T-helper 9 cell (primary cell): ENCODE results near the gene RPL10.

Source experiments
- DNase-seq: peaks from one replicate; pipeline ENCODE4 v3.0.0-alpha.2; 2020

Gene RPL10

DNA sequence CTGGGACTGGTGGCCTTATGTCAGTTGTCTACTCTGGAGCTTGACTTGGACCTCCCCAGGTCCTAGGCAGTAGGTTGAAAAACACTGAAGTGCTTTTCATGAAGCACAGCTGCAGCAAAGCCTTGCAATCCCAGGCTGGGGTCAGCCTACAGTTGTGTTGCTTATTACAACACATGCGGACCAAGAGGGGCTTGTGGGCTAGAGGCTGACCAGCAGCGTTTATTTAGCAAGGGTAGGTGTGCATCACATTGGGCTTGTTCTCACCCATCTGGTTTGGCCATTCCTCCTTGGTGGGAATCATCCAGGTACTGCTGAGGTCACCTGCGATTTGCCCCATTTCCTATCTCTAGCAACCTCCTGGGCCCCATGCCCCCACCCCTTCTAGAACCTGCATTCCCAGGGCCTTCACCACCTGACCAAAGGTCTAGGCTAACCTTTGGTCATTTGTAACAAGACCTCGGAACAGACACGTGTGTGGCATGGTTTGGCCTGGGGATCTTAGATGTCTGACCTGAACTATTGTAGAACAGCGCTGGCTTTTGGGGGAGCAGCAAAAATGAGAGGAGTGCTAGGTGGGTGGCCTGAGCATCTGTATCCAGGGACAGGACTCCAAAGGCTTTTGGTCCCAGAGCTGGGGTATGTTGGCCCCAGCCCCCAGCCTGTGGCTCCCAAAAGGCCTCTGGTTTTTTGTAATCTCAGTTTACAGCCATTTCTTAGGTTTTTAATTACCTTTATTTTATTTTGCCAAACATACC is 3.0 kb downstream of the RPL10 start:
- no peak for DNase-seq

DNA sequence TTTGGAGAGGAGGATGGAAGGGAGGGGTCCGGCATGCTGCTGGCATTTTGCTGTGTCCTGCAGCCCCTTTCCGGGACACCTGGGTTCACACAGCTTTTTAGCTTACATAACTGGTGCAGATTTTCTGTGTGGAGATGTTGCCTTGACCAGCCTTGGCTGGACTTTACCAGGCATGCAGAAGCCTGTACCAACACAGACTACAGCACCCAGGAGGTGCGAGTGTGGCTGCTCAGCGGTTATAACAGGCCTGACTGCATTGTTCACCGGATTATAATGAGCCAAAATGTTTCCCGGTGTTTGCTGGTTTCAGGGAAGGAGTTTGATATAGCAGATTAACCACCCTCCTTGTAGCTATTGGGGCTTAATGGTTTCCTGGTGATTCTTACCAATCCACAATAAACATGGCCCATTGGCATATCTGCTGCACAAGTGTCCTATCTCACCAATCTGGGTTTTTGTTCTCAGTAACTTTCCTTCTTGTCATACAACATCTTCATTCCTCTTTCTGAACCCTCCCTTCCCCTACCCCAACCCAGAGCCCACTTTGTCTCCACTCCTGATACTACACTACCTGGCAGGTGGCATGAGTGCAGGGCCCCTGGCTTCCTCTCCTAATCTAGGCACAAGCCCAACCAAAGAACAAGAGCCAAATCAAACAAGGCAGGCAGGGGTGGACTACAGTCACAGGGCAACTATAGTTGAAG is 3.9 kb downstream of the RPL10 start:
- DNase-seq, result no peak

DNA sequence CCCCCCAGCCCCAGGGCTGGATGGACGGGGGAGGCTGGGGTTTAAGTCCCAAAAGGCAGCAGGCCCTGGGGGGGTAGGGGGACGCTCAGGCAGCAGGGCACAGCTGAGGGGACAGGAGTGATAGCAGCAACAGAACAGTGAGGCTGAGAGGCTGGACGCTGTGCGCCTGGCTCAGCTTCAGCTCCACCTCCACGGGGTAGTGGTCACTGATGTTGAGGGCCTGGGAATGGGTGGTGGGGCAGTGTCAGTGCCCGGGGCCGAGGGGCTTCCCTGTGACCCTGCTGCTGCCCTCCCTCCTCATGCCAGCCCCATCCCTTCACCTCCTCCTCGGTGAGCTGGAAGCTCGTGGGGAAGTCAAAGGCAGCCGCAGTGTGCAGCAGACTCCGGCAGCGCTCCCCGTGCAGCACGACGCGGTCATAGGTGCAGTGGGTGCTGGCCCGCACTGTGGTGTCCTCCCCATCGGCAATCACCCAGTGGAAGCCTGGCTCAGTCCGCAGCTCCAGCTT is 4.5 kb downstream of the RPL10 start:
- no peak for DNase-seq

DNA sequence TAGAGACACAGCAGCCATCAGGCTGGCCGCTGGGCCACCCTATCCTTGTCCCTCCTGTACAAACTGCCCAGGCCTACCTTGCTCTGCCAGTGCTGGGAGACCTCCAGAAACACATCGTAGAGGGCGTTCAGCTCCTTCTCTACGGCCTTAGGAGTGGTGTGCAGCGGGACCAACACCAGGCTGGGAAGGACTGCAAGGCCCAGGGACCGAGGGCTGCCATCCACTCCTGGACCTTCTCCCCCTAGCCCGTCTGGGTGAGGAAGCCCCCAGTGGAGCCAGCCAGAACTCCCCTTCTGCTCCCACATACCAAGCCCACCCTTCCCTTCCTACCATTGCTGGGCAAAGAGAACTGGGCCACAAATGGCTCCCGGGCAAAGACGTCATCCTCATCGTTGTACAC is 5.0 kb downstream of the RPL10 start:
- DNase-seq, result no peak

DNA sequence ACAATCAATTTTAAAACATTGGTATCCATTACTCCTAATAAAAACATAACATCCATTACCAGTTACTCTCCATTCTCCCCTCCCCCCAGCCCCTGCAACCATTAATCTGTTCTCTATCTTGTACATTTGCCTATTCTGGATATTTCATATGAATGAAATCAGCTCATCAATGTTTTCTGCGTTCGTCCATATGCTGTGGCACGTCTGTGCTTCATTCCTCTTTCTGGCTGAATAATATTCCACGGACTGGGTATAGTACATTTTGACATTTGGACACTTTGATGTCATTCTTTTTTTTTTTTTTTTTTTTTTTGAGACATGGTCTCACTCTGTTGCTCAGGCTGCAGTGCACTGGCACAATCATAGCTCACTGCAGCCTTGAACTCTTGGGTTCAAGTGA is 5.7 kb downstream of the RPL10 start:
- no peak for DNase-seq

DNA sequence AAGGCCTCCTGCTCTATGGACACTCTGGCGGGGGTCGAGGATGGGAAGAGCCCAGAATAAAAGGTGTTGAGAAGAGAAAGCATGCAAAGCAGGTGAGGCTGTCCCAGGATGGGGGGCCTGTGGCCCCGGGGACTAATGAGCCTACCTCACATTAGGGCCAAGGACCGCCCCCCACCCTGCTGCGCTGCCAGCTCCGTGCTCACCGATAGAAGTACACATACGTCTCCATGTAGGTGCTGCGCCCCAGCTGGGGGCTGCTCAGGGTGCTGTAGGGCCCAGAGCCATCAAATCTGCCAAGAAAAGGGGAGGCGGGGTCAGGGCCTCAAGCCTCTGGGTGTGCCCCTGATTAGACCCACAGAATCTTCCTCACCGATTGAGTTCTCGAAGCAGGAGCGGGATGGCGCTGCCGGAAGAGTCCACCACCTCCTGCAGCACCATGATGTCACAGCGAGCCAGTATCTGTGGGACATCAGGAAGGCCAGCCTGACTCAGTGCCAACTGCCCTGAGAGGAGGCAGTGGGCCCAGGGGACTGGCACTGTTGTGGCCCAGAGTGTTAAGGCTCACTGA is 6.5 kb downstream of the RPL10 start:
- no peak for DNase-seq

DNA sequence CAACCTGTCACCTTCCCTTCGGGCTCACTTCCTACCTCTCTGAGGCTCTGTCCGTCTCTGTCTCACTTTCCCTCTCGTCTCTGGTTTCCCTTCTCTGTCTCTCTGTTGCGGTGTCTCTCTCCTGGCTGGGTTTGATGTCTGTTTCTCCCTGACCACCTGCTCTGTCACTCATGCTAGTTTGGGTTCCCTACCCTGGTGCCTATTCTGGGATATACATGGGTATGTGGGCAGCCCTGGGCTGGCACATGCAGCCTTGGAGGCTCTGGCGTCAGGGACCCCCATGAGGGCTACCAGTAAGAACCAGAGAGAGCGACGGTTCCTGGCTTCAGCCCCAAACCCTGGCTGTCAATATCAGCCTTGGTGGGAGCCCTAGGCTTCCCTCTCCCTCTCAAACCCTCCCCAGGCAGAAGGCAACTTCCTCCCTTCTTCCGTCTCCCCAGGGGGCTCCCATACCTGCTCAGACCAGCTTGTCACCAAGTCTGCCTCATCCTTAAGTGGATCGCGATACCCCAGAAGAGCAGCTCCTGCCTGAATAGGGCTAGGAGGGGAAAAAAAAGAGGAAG is 10.6 kb downstream of the RPL10 start:
- no peak for DNase-seq

DNA sequence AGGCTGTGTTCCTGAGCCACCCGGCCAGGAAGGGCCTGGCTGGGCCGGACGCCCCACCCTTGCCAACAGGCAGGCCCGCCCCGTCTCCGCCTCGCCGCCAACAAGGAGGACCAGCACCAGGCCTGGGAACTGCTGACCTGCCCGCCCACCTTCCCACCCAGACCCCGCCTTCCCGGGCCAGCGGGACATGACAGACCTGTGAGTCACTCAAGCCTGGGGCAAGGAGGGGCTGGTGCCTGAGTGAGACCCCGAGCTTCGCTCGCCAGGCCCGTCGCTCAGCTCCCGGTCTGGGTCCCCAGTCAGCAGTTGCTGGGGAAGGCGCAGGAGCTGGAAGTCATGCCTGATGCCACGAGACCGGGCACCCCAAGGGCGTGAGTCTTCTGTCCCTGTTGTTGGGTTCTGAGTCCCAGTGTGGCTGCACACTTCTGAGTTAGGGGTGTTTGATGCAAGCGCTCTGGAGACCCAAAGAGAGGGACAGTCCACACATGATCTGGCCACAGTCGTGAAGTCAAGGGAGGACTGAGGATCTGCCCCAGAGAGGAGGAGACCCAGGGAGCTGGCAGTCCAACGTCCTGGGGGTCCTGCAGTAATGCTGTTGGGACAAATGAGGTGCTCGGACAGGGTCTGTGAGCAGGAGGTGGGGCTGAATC is 11.2 kb downstream of the RPL10 start, which contains the start of gene DNASE1L1:
Gene DNASE1L1 (minus strand): TSS at position 33 of the 650 bp plus-strand sequence. CDS start 3,686 bp downstream, outside the sequence.
- DNase-seq, result no peak

DNA sequence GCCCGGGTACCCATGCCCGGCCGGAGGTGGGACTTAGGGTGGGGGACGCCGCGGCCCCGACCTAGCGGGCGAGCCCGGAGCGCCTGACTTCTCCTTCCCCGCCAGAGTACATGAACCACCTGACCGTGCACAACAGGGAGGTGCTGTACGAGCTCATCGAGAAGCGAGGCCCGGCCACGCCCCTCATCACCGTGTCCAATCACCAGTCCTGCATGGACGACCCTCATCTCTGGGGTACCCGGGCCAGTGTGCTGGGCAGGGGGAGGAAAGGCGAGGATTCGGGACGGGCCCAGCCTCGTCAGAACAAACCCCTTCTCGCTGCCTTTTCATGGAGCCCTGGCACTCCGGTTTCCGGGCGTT is 13.8 kb downstream of the RPL10 start:
- peak; percentile 21 for DNase-seq

DNA sequence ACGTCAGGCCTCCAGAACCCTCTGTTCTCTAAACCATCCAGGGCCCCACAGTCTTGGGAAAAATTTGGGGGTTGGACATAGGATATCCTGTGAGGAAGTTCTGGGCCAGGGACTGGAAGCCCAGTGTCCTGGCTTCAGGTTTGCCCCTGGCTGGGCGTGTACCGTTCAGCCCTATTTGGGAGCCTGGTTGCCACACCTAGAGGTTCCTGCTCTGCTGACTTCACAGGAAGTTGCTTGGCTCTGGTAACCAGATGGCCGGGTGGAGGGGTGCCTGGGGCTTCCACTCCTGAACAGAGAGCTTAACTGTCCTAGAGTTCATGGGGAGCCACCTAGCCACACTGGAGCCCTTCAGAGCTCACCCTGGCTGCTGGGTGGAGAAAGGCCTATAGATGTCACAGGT is 14.3 kb downstream of the RPL10 start:
- no peak for DNase-seq

DNA sequence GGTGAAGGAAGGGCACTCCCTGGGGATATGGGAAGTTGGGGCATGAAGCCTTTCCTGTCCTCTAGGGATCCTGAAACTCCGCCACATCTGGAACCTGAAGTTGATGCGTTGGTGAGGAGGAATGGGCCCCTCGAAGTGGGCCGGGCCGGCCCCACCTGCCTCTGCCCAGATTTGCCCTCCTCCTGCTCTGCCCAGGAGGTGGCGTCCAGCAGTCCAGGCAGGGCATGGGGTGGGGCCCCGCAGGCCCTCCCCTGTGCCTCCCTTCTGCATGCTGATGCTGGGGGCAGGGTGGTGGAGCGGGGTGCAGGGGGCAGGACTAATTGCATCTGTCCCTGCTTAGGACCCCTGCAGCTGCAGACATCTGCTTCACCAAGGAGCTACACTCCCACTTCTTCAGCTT is 15.0 kb downstream of the RPL10 start:
- DNase-seq, result no peak

DNA sequence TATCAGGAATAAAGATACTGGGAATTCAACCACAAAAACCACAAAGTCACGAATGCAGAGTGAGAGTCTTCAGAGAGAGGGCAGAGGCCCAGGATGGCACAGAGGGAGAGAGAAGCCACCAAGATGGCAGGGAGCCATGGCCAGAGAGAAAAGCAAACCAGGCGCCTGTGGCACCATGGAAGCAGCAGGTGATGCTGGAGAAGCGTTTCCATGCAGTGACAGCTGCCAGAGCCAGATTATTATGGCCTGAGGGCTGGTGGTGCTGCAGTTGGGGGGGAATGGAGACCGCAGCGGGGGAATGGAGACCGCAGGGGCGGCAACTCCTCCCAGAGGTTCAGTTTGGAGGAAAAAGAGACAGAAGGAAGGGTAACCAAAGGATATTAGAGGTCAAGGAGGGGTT is 19.0 kb downstream of the RPL10 start:
- no peak for DNase-seq

DNA sequence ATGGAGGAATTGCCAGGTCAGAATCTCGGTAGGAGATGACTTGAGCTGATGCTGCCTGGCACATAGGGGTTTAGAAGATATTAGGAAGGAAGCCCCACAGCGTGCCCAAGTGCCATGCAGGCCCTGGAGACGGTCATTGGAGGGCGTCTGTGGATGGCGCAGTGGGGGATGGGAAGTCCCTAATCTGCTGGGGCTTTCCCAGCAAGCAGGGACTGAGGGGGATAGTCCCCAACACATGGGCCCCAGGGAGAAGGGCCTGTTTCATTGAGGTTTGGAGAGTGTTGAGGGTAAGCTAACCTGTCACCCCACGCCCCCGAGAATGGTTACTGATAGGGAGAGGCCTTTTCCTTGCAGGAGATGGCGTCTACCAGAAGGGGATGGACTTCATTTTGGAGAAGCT is 21.0 kb downstream of the RPL10 start:
- no peak for DNase-seq

DNA sequence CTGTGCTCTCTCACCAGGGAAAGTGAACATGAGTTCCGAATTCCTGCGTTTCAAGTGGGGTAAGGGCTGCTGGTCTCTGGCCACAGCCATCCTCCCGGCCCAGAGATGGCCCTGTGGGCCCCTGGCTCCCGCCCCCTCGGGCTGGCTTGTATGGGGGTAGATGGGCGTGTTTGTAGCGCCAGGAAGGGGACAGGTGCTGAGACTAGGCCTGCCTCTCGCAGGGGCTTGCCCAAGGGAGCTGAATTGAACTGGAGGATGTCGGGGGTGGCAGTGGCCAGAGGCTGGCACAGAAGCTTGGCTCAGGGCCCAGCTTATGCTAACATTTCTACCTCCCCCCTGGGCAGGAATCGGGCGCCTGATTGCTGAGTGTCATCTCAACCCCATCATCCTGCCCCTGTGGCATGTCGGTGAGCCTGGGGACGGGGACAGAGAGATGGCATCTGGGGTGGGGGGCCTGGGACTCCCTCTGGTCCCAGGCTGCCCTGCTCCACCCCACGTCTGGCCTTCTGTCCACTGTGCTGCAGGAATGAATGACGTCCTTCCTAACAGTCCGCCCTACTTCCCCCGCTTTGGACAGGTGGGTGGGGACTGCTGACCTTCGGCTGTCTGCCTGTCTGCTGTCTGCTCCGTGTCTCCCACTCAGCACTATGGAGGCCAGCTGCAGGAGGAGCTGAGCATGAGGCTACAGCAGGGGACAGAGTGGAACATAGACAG is 21.7 kb downstream of the RPL10 start:
- DNase-seq, result no peak

DNA sequence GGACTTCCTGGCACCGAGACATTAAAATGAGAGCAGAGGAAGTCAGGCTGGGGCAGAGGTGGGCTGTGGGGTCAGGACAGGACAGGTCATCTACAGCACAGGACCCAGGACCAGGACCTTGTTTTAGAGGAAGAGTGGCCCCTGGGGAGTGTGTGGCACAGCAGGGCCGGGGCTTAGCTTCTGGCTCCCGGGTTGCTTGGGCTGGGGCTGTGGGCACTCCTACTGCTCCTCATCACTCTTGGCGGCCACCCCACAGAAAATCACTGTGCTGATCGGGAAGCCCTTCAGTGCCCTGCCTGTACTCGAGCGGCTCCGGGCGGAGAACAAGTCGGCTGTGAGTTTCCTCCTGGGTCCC is 22.2 kb downstream of the RPL10 start:
- no peak for DNase-seq

DNA sequence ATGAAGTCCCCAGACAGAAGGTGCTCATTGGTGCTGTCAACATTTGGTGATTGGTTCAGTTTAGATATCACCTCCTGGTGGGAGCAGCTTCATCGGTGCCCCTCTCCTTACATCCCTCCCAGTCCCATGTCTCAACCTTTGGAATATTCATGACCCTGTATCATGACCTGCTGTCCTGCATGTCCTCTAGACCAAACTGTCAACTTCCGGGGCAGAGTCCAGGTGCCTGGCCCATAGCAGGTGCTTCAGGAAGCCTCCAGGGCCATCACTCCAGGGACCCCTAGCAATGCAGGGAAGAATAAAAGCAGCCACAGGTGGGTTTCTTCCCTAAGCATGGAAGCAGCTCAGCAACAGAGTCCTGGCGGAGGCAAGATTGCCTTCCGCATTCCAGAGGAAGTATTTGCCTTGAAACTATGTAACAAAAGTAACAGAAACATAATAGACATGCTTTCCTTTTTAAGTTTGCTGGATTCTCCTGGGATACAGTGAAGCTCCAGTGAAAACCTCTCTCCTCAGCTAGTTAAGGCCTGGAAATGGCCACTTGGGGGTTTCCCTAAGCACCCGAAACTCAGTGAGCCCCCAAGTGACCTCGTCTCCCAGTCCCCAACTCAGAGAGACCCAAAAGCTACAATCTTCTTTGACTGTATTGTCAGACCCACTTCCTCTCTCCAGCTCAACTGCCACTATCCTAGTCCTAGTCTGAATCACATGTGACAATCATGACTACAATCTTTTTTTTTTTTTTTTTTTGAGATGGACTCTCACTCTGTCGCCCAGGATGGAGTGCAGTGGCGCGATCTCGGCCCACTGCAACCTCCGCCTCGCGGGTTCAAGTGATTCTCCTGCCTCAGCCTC is 29.0 kb downstream of the RPL10 start:
- DNase-seq, result no peak

DNA sequence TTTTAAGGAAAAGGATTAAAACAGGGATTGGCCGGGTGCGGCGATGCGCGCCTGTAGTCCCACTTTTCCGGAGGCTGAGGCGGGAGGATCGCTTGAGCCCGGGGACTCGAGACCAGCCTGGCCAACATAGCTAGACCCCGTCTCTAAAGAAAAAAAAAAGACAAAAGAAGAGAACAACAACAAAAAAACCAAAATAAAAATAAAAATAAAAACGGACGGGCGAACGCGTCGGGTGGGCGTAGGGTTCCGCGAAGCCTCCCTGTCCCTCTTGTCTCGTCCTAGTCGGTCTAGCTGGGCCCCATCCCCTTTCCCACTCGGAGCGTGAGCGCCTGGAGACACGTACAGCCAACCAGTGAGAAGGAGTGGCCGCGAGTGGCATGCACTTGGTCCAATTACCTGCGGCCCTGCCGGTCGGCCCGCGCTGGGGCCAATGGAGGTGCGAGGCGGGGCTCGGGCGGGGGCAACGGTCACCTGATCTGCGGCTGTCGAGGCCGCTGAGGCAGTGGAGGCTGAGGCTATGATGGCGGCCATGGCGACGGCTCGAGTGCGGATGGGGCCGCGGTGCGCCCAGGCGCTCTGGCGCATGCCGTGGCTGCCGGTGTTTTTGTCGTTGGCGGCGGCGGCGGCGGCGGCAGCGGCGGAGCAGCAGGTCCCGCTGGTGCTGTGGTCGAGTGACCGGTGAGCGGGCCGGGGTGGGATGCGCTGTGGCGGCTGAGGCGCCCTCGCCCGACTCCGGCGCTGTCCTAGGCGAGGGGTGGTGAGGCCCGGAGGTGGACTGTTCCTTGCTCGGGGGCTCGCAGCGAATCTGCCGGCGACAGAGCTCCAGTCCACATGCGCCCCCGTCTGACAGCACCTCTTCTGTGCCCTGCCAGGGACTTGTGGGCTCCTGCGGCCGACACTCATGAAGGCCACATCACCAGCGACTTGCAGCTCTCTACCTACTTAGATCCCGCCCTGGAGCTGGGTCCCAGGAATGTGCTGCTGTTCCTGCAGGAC is 30.3 kb downstream of the RPL10 start, which contains the start of gene ATP6AP1:
Gene ATP6AP1 (plus strand): TSS at position 502 of the 996 bp plus-strand sequence. CDS start 16 bp downstream, at position 518.
- DNase-seq, result peak; percentile 76

DNA sequence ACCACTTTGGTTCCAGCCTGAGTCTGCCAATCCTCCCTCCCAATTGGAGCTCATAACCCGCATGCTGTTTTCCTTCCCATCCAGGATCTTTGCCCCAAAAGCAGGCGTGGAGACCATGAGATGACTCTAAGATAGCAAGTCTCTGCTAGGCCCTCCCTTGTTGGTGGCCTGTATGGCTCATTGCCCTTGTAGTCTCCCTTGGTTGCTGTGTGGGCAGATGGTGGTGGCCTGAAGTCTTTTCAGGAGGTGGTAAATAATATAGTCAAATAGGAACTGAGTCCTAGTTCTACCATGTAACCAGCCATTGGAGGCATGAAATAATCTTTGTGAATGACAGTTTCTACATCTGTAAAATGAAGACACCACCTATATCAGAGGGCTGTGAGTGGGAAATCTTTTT is 31.5 kb downstream of the RPL10 start:
- no peak for DNase-seq

DNA sequence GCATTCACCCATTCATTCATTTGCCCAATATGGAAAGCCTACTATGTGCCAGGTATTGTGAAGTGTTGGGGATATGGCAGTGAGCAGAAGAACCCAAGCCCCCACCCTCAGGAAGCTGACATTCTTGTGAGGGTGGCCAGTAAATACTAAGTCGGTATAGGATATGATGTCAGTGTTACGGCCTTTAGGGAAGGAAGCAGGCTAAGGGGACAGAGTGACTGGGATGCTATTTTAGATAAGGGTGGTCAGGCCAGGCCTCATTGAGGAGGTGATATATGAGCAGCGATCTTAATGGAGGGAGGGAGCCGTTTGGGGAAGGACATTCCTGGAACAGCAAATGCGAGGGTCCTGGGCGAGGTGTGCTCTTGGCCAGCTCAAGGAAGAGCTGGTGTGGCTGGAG is 32.3 kb downstream of the RPL10 start:
- no peak for DNase-seq

DNA sequence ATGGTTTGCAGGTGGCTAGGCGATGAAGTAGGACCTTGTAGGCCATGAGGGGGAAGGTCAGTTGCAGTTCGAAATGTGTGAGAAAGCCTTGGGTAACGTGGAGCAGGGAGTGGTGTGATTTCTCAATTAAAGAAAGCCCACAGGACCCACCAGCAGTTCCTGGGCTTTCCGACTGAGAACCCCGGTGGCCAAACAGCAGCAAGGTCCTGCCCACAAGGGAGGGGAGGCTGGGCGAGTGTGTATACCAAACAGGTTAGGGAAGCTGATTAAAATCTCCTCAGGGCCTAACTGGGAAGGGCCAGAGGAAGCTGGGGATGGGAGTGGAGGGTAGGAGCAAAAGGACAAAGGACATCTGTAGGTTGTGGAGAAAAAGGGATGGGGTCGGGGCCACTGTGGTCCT is 32.7 kb downstream of the RPL10 start:
- no peak for DNase-seq
